Heart left ventricle (tissue), 16 donors: ENCODE data around the gene TNKS1BP1. TPM values are rescaled to one million over a fixed set of nuclear protein-coding genes. Genes with fewer than 3 reads are reported as not detected.

ENCODE experiments used
- ATAC-seq, 4 donors: fragments of 200-7000 bp; cut with Tn5 transposase; one replicate each; pipeline ENCODE4 v1.9.1; 2020 to 2022; ENCODE audit warnings: moderate library complexity in 4 of 4, mild to moderate bottlenecking in 3 of 4, moderate number of reproducible peaks in 1 of 4
- DNase-seq, 5 donors: peaks; one replicate each; pipeline ENCODE4 v3.0.0-alpha.2; 2020
- H3K27ac ChIP-seq, 12 donors: fragments of 200-600 bp; sonication (generic) in 4 of 12; one replicate each; pipeline versions ENCODE4 v1.5.0 to v1.8.0; 2016 to 2022; ENCODE audit warnings: mild to moderate bottlenecking in 2 of 12
- H3K27me3 ChIP-seq, 9 donors: fragments of 200-600 bp; sonication (generic) in 2 of 9; one replicate each; pipeline versions ENCODE4 v1.5.1 to v1.8.0; 2016 to 2022; ENCODE audit warnings: mild to moderate bottlenecking in 3 of 9
- H3K36me3 ChIP-seq, 9 donors: fragments of 200-600 bp; sonication (generic) in 2 of 9; one replicate each; pipeline versions ENCODE4 v1.5.0 to v1.8.0; 2018 to 2022; ENCODE audit warnings: mild to moderate bottlenecking in 2 of 9
- H3K4me1 ChIP-seq, 12 donors: fragments of 200-600 bp; sonication (generic) in 4 of 12; one replicate each; pipeline versions ENCODE4 v1.5.0 to v1.8.0; 2016 to 2022; ENCODE audit warnings: mild to moderate bottlenecking in 3 of 12
- H3K4me3 ChIP-seq, 12 donors: fragments of 200-600 bp; sonication (generic) in 4 of 12; one replicate each; pipeline versions ENCODE4 v1.5.0 to v1.8.0; 2017 to 2022; ENCODE audit warnings: mild to moderate bottlenecking in 9 of 12, moderate library complexity in 4 of 12
- H3K9me3 ChIP-seq, 12 donors: fragments of 200-600 bp; sonication (generic) in 4 of 12; one replicate each; pipeline versions ENCODE4 v1.5.0 to v1.8.0; 2016 to 2022; ENCODE audit warnings: mild to moderate bottlenecking in 1 of 12
- CTCF ChIP-seq, 12 donors: fragments of 200-600 bp; sonication (generic) in 4 of 12; IDR thresholded peaks; one replicate each; pipeline versions ENCODE4 v1.5.0 to v1.8.0; 2018 to 2022; ENCODE audit warnings: antibody characterized with exemption in 12 of 12, mild to moderate bottlenecking in 5 of 12
- POLR2A ChIP-seq, 2 donors: fragments of 450-650 bp; IDR thresholded peaks; one replicate each; pipeline ENCODE4 v1.6.1; 2017; ENCODE audit warnings: antibody characterized with exemption in 2 of 2, mild to moderate bottlenecking in 2 of 2, moderate library complexity in 2 of 2
- WGBS, 4 donors: extraction: QIAGEN DNeasy Blood & Tissue Kit in 2 of 4; methylation state at CpG; one replicate each; pipeline versions ENCODE4 v1.1.5 to v1.1.7; 2013 to 2018; 5-methylcytosine and 5-hydroxymethylcytosine counted together
- intact Hi-C, 10 donors: fragments of 100-400 bp; cut with DNase I; formaldehyde crosslinking; loops; one replicate each; pipeline versions ENCODE4 v1.11.1 to v1.14.2; 2022
- polyA plus RNA-seq, 2 donors: library from polyadenylated mRNA; stranded (reverse); fragments of 200-250 nt; gene quantifications; one replicate each; pipeline ENCODE4 v1.2.3, GENCODE V29; 2013
- total RNA-seq, 9 donors: library from RNA; depleted of rRNA in 2 of 9; stranded (reverse); fragments of >200 nt in 2 of 9; fragmentation: NEBNext Ultra II Directional in 3 of 9; extraction: Animal tissue kit (Norgen Biotek cat#: 25700) in 3 of 9; gene quantifications; one replicate each; pipeline versions ENCODE4 v1.1.0 to v1.2.4, GENCODE V29; 2016 to 2023
- donor health status: ischemic (EF 13 %, LVEDD 7.1; RV severe dilation, severe dysfunction).
- donor health status: healthy with polysubstance abuse.
- donor health status: DM: no; HTN: yes; CAD: no.
- donor health status: DM: no; HTN: no; CAD: no.
- donor health status: ischemic (EF 25% LVEDD 6.9; RV normal size, moderate dysfunction).
- donor health status: ischemic (EF 25% LVEDD 5.7; RV mildly dilated, moderate dysfunction).
- donor health status: healthy.
- donor health status: DM: yes; HTN: yes; CAD: no.
- donor health status: ischemic (EF 35%, LVEDD 5.7; RV mildly dilated, moderate dysfunction).
- donor health status: nonischemic (EF 11% LVEDD 7.7; RV severe dilation, severe dysfunction).
- donor health status: DM: yes; HTN: yes; CAD: no.
- donor health status: PGD.
- donor health status: ischemic (EF 29% LVEDD 5.4; RV normal size, mild dysfunction).
- donor health status: nonischemic (EF 23%, LVEDD 6.1; RV moderate dilation, normal function).

TNKS1BP1 gene
- total and polyA plus RNA-seq, 11 donors: 25.3 to 68.3 (median 34.2) TPM

GRCh38 chr11:57309106-57310059 lies 15.4 kb downstream of the TNKS1BP1 start:
- peaks cover 0 to 84% (median 69%) of the 10 kb centered on the region in 12 donors for H3K4me1 ChIP-seq
- intact Hi-C loops: no loop called here
- no peaks in the 10 kb centered on the region for H3K27me3 ChIP-seq
- peaks cover 0 to 64% (median 32%) of the 10 kb centered on the region in 9 donors for H3K36me3 ChIP-seq
- ATAC-seq (no peak), DNase-seq (no peak)
- peak overlapping the region in 2 of 12 donors; percentile 82 to 83 for H3K27ac ChIP-seq
- TF ChIP-seq CTCF (IDR thresholded peaks at IDR 0.05): no peak
- TF ChIP-seq POLR2A (IDR thresholded peaks at IDR 0.05): no peak
- 88 to 90% (median 89%) methylated on average over 24 of the region's 24 CpGs for WGBS, 4 donors
- peak overlapping the region in 1 of 12 donors; percentile 9 for H3K4me3 ChIP-seq
- no peaks in the 10 kb centered on the region for H3K9me3 ChIP-seq

DNA sequence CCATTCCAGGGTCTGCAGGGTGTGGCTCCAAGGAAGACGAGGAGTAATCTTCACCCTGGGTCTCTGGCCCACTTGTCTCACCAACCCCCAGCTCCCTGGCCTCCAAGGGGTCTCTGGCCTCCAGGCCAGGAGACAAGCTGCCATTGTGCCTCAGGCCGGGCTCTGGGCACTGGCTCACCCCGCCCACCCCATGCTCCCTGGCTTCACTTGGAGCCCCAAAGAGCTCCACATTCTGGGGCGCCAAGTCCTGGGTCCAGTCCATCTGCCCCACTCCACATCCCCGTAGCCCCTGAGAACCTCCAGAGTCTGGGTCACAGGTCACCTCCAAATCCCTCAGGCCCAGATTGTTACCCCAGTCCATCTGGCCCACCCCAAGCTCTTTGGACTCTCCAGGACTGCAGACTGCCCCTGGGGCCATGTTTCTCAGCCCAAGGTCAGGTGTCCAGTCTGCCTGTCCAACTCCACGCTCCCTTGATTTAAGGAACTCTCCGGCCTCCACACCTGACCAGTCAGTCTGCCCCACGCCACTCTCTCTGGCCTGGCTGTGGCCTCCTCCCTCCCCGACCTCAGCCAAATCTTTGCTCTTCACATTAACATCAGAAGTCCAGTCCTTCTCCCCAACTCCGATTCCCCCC lies 16.2 kb downstream of the TNKS1BP1 start:
- Histone ChIP-seq H3K4me1 (peaks cover 0 to 89% (median 72%) of the 10 kb centered on the region in 12 donors), H3K9me3 (no peaks in the 10 kb centered on the region), H3K36me3 (peaks cover 0 to 60% (median 24%) of the 10 kb centered on the region in 9 donors), H3K4me3 (no peak overlapping the region), H3K27me3 (no peaks in the 10 kb centered on the region), H3K27ac (peak overlapping the region in 1 of 12 donors; percentile 29)
- 88 to 94% (median 92%) methylated on average over 10 of the region's 10 CpGs for WGBS, 4 donors
- DNase-seq: no peak
- intact Hi-C loops: no loop called here
- no peak for ATAC-seq
- TF ChIP-seq CTCF (IDR thresholded peaks at IDR 0.05) (no peak), POLR2A (IDR thresholded peaks at IDR 0.05) (no peak)

DNA sequence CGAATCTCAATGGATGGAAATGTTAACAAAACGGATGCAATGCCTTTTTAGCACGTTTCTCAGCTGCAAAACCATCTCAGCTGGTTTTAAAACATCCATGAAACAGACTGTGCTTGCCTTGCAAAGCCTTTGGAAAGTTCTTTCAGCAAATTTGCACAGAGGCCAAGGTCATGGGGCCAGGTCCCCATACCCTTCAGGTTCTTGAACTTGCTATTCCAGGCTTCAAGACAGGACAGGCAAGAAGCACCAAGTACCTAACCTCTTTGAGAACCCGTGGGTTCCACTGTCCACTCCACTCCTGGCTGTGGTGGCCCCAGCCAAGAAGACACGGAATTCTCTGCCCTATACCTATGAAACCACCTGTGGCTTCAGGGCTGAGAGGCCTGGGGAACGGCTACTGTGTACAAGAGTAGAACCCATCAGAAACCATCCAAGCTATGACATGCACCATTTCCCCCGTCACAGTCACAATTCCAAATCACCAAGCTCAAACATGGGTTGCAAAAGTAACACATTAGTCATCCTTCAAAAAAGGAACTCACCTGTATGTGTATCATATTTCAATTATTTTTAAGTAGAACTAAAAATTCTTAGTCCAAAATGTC lies 17.0 kb downstream of the TNKS1BP1 start:
- 73 to 86% (median 82%) methylated on average over 7 of the region's 7 CpGs for WGBS, 4 donors
- ATAC-seq (no peak), DNase-seq (no peak)
- intact Hi-C loops: no loop called here
- Histone ChIP-seq H3K27me3 (no peaks in the 10 kb centered on the region), H3K4me3 (no peak overlapping the region), H3K36me3 (peaks cover 0 to 60% (median 24%) of the 10 kb centered on the region in 9 donors), H3K27ac (no peak overlapping the region), H3K4me1 (peaks cover 0 to 82% (median 70%) of the 10 kb centered on the region in 12 donors), H3K9me3 (no peaks in the 10 kb centered on the region)
- TF ChIP-seq POLR2A (IDR thresholded peaks at IDR 0.05) (no peak), CTCF (IDR thresholded peaks at IDR 0.05) (no peak)
